ENCODE measurements around the gene SUCLA2. TPM values are rescaled to one million over a fixed set of nuclear protein-coding genes. Genes with fewer than 3 reads are reported as not detected.

The SUCLA2 gene
- total and polyA plus RNA-seq, 2 of the 8 experiments (the other 6 are each of a cell fraction or from before 2014, with no cell fraction given): 23.5 to 78.8 TPM

DNA sequence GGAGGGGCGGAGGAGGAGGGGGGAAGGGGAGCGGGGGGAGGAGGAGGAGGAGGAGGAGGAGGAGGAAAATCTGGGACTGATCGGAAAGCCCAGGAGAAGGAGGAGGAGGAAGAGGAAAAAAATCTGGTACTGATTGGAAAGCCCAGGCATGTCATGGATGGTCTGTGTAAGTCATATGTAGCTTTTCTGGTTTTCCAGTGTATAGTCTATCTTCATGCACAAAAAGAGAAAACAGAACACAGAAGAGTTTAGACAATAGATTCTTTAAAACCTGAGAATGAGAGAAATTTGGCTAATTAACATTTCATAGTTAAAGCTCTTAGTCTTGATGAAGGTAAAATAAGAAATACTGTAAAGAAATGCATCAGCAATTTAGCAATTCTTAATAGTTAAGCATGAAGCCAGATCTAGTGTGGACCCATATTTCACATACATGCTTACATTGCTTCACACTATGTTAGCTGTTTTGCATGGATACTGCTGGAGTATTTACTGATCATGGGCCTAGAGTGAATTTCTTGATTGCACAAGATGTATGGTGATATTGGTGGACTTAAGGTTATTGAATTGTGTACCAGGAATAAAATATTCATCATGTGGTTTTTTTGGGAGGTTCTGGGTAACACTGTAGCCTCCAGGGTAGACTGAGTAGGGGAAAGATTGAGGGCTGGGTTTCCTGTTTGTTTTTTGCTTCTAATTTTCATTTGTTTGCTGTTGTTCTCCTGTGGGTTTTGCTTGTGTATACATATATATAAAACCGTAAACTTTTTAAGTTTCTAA lies 41.4 kb downstream of the SUCLA2 start:
- Histone ChIP-seq H3K4me3 (ENCODE audit: extremely low read depth in 1 of 4, insufficient read depth in 2 of 4, low read depth in 3 of 4, low read length in 4 of 4) (no peak overlapping the region), H2AFZ (ENCODE audit: low read length) (no peak overlapping the region), H3K27me3 (replicated peaks in 1 of 4; ENCODE audit: control insufficient read depth in 3 of 4, extremely low read depth in 1 of 4, insufficient read depth in 3 of 4, low read length in 3 of 4) (no peaks in the 10 kb centered on the region), H3K9me3 (ENCODE audit: insufficient read depth in 2 of 2, low read depth in 1 of 2, low read length in 1 of 2) (peaks cover 48 to 53% of the 10 kb centered on the region in 2 experiments), H3K27ac (ENCODE audit: low read depth, low read length) (no peak overlapping the region), H4K91ac (replicated peaks; ENCODE audit: insufficient read length, low read length) (no peak overlapping the region), H3K23ac (ENCODE audit: insufficient read length) (no peak overlapping the region), H3K4me1 (replicated peaks in 1 of 4; ENCODE audit: control insufficient read depth in 3 of 4, insufficient read depth in 4 of 4, low read length in 3 of 4) (no peaks in the 10 kb centered on the region), H4K8ac (ENCODE audit: extremely low read depth, insufficient read depth, low read length) (no peak overlapping the region), H3K14ac (ENCODE audit: insufficient read length) (no peak overlapping the region), H4K20me1 (replicated peaks in 1 of 2; ENCODE audit: control insufficient read depth in 1 of 2, insufficient read depth in 2 of 2, low read length in 2 of 2) (no peaks in the 10 kb centered on the region), H3K79me2 (ENCODE audit: control insufficient read depth in 1 of 2, insufficient read depth in 2 of 2, low read length in 2 of 2) (no peaks in the 10 kb centered on the region), H3K4me2 (ENCODE audit: insufficient read depth in 1 of 2, low read depth in 2 of 2, low read length in 2 of 2) (no peak overlapping the region), H2BK15ac (ENCODE audit: low read length) (no peak overlapping the region), H3K56ac (replicated peaks; ENCODE audit: insufficient read length, low read depth, low read length) (no peak overlapping the region), H3K36me3 (ENCODE audit: control insufficient read depth in 2 of 4, insufficient read depth in 4 of 4, low read length in 3 of 4) (peaks cover 0 to 77% (median 39%) of the 10 kb centered on the region in 4 experiments; a peak in 6 of 8 replicates), H3K4ac (replicated peaks; ENCODE audit: insufficient read length, low read depth, low read length) (no peak overlapping the region), H3K23me2 (ENCODE audit: low read depth, low read length) (no peaks in the 10 kb centered on the region), H3K9ac (replicated peaks in 1 of 4; ENCODE audit: extremely low read depth in 1 of 4, low read depth in 3 of 4, low read length in 3 of 4) (no peak overlapping the region), H2AK5ac (ENCODE audit: low read depth, low read length) (no peak overlapping the region), H4K5ac (ENCODE audit: insufficient read length, low read depth, low read length) (no peak overlapping the region), H2BK12ac (ENCODE audit: low read depth, low read length) (no peak overlapping the region), H2BK120ac (replicated peaks; ENCODE audit: low read depth, low read length) (no peak overlapping the region), H3K79me1 (ENCODE audit: low read depth, low read length) (no peaks in the 10 kb centered on the region), H3K18ac (ENCODE audit: extremely low read depth, low read length) (no peak overlapping the region), H2BK20ac (ENCODE audit: low read length) (no peak overlapping the region), H2BK5ac (ENCODE audit: low read depth, low read length) (no peak overlapping the region)
- FAIRE-seq (no peak), DNase-seq (ENCODE audit: low read depth in 1 of 2, low spot score in 2 of 2) (no peak)
- ChIA-PET CTCF (ENCODE audit: partially characterized antibody) (interaction anchor here (1.3 kb wide), 1 partner anchor 28 kb away, joined by 3 read pairs; no protein-coding TSS in a partner anchor), POLR2A (ENCODE audit: partially characterized antibody) (interaction anchor here (0.7 to 1.0 kb wide), 2 partner anchors 9 to 13 kb away, joined by 3 read pairs; no protein-coding TSS in a partner anchor)
- WGBS, 2 experiments (ENCODE audit: extremely low coverage in 1 of 2, insufficient coverage in 1 of 2, insufficient read length in 1 of 2, insufficient replicate concordance in 2 of 2, low coverage in 1 of 2, low lambda C conversion rate in 2 of 2, missing lambda C conversion rate in 1 of 2): 90% methylated on average over 1 of the region's 4 CpGs; no CpG with 5 or more reads in 1 of the 2 experiments
- TF ChIP-seq BRCA1 (IDR thresholded peaks at IDR 0.05; ENCODE audit: low read depth, low read length): no peak
- TF ChIP-seq SIN3A (conservative IDR thresholded peaks at IDR 0.05 in 1 of 2, IDR thresholded peaks at IDR 0.05 in 1 of 2; ENCODE audit: low read depth in 1 of 2, low read length in 2 of 2): no peak
- TF ChIP-seq SP1 (IDR thresholded peaks at IDR 0.05; ENCODE audit: low read depth, low read length): no peak
- TF ChIP-seq JUND (IDR thresholded peaks at IDR 0.05; ENCODE audit: low read length): no peak
- TF ChIP-seq CBX5 (IDR thresholded peaks at IDR 0.05; ENCODE audit: low read depth, low read length): no peak
- no peak for TF ChIP-seq TBP (IDR thresholded peaks at IDR 0.05; ENCODE audit: low read depth, low read length)
- TF ChIP-seq BACH1 (IDR thresholded peaks at IDR 0.05; ENCODE audit: low read length): no peak
- no peak for TF ChIP-seq RFX5 (IDR thresholded peaks at IDR 0.05; ENCODE audit: borderline replicate concordance, low read depth, low read length)
- TF ChIP-seq, protein P1, sequence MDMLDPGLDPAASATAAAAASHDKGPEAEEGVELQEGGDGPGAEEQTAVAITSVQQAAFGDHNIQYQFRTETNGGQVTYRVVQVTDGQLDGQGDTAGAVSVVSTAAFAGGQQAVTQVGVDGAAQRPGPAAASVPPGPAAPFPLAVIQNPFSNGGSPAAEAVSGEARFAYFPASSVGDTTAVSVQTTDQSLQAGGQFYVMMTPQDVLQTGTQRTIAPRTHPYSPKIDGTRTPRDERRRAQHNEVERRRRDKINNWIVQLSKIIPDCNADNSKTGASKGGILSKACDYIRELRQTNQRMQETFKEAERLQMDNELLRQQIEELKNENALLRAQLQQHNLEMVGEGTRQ (IDR thresholded peaks at IDR 0.05; ENCODE audit: low read length): no peak
- TF ChIP-seq GTF2F1 (IDR thresholded peaks at IDR 0.05; ENCODE audit: borderline replicate concordance, low read depth, low read length): no peak
- TF ChIP-seq SP4 (IDR thresholded peaks at IDR 0.05; ENCODE audit: low read length): no peak
- TF ChIP-seq ASH2L (IDR thresholded peaks at IDR 0.05; ENCODE audit: low read length): no peak
- TF ChIP-seq NRF1 (IDR thresholded peaks at IDR 0.05; ENCODE audit: low read depth, low read length): no peak
